ENCODE measurements around the gene SMC3.
"Not testable (repeated sequence)": the region's sequence is repeated elsewhere in the genome, so short reads cannot be mapped to it uniquely, and the experiment has no call there.

The SMC3 gene

GRCh38 chr10:110567201-110568054, at the start of gene SMC3:
TSS of gene SMC3 (plus strand) at chr10:110567695. CDS start at chr10:110567817, 122 bp downstream.
- DNase-seq: peak; percentile 99

DNA sequence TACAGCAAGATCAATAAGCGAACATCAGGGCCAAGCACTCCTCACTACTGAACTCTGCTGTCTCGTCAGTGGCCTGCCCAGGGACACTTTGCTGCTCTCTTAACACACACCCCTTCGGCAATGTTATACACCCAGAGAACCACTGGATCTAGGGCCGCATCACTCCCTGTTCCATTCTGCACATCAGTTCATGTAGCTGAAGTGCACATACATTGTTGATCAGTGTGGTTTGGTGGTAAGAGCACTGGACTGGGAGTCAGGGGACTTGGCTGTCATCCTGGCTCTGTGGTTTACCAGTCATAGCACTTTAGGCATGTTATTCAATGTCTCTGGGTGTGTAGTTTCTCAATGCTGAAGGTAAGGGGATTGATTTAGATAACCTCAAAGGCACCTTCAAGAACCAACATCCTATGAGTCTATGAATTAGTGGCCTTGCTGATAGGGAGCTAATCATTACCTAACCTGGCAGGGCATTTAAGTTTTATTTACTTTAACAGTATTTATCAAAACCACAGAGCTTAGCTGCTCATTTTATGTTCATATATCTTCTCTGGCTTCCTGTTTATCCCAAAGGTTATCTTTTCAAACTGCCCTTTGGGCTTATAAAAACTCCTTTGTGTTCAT, 45.0 kb upstream of the SMC3 start:
- DNase-seq: no peak

- no peak for DNase-seq
Observed at GRCh38 chr10:110523736-110524135, 43.8 kb upstream of the SMC3 start.

- no peak for DNase-seq
Observed at GRCh38 chr10:110524179-110524858, 43.2 kb upstream of the SMC3 start.

- no peak for DNase-seq
Observed at GRCh38 chr10:110524859-110525232, 42.6 kb upstream of the SMC3 start.

DNA sequence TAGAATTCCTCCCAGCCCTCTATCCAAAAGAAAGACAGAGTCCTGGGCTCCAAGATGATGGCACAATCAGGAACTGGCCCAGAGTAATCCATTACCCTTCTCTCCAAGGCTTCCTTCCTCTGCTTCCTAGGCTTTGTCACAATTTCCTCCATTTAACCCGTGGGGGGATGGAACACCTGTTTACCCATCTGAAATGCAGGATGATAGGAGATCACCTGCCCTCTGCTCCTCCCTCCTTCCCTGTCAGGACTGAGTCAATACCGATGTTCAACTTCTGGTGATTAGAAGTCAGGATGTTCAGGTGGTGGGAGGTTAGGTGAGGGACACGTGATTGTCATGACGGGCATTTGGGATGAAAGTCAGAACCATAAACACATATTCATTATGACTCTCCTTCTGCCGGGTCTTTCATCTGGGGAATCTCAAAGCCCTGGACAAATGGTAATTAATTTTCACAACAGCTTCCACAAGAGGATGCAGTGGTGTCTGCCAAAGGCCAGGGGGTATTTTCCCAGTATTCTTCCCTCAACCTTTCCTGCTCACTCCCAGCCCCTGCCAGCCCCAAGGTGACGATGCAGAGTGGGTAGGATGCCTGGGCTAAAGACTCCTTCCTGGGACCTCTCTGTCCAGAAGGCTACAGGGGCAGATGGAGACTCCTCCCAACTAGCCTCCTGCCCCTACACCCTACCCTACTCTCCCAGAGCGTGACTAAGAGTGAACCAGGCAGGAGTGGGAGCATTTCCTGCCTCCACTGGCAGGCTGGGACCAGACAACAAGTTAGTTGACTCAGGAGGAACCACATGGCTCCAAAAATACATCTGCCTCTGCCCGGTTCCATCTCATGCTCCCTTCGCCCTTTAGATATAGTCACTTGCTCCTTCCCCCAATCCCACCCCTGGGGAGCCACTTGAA, 41.9 kb upstream of the SMC3 start:
- no peak for DNase-seq

DNA sequence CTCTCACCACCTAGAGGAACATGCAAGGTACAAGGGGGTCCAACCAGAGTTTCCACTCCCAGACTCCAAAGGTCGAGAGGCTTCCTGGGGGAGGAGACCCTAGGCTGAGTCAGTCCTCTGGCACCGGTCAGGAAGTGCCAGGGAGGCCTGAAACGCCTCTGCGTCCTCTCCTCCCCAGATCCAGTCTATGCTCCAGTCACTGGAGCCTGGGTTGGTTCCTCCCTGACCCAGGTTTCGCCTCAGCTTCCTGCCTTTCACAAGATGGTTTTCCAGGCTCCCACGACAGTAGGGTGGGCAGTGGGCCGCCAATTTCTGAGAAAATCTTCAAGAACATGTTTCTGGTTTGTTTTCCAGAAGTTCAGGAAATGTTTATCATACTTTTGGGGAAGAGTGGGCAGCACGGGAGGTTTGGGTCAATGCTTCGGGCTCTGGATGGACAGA, 39.7 kb upstream of the SMC3 start:
- no peak for DNase-seq

- DNase-seq: no peak
Observed at GRCh38 chr10:110528224-110528996, 39.1 kb upstream of the SMC3 start.

DNA sequence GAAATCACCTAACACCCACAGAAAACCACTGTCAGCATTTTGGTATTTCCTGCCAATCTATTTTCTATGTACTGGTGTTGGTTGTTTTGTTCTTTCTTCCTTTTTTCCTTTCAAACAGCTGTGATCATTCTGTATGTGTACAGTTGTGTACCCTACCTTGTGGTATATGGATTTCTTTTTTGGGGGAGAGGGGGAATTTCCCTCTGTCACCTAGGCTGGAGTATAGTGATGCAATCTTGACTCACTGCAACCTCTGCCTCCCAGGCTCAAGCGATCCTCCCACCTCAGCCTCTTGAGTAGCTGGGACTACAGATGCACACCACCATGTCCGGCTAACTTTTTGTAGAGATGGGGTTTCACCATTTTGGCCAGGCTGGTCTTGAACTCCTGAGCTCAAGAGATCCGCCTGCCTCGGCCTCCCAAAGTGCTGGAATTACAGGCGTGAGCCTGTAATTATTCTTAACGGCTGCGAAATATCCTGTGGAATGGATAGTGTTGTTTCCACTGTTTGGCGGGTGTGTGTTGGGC, 38.4 kb upstream of the SMC3 start:
- DNase-seq: not testable (repeated sequence)

GRCh38 chr10:110529596-110530011, 37.9 kb upstream of the SMC3 start:
- no peak for DNase-seq

DNA sequence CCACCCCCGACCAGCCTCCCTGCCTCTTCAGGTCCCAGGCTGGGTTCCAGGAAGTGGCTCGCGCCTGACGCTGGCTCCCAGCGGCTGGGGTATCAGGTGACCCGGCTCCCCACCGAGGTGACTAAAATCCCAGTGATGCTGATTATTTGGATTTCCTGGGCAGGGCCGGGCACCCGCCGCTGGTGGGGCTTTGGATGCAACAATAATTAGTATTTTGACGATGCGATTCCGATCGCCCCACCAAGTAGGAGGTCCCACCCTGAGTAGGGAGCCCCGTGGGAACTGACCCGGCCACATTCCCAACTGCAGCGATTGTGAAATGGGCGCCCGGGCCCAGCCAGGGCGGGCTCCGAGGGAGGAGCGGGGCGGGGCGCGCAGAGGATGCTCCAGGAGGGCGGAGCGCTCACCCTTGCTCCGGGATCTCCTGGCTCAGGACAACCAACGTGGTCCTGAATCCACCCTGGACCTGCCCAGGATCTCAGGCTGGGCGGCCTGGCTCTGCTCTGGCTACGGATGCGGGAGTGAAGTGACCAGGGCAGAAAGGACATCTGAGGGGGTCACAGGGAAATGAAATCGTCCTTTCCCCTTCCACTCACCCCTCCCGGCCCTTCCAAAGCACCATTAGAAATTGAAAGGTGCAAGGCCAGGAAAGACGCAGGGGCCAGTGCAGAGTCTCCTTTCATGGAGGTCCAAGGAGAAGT, 37.2 kb upstream of the SMC3 start:
- peak; percentile 56 for DNase-seq

DNA sequence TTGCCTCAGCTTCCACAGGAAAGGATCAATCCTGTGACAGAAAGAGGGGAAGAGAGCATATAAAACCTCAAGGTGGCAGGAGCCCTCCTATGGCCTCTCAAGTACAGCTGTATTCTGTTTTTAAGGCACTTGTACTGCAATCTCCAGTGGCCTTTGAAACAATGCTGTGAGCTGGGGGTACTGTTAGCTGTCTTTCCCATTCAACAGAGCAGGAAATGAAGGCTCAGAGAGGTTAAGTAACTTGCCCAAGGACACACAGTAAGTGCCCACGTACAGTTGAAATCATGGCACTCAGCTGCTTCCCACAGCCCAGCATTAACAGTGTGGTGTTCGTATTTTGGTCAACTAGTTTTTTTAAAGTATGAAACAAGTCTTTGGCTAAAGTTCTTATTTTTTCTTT, 35.8 kb upstream of the SMC3 start:
- no peak for DNase-seq

DNA sequence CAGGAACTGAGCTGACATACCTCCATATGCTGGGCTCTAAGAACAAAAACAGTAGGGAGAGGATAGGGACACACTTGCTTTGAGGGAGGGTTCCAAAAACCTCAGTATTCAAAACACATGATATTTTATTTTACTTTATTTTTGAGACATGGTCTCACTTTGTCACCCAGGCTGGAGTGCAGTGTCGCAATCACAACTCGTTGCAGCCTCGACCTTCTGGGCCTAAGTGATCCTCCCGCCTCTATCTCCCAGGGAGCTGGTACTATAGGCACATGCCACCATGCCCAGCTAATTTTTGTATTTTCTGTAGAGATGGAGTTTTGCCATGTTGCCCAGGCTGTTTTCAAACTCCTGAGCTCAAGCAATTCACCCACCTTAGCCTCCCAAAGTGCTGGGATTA, 34.9 kb upstream of the SMC3 start:
- DNase-seq: not testable (repeated sequence)

DNA sequence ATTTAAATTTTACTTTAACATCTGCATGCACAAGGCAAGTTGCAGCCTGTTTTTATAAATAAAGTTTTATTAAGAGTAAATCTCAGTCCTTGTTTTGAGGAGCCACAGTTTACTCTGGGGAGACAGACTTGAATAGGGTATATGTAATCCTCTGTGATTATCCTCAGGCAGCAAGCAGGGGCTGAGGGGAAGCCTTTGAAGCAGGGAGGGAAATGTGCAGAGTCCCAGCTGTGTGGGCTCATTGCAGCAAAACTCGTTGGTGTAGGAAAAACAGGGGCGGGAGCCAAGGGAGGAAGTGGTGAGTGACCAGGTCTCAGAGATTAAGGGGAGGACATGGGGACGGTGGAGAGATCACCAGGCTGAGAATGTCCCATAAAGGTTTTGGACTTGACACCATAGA, 34.3 kb upstream of the SMC3 start:
- DNase-seq: no peak

GRCh38 chr10:110534571-110534970, 32.9 kb upstream of the SMC3 start:
- DNase-seq: no peak

DNA sequence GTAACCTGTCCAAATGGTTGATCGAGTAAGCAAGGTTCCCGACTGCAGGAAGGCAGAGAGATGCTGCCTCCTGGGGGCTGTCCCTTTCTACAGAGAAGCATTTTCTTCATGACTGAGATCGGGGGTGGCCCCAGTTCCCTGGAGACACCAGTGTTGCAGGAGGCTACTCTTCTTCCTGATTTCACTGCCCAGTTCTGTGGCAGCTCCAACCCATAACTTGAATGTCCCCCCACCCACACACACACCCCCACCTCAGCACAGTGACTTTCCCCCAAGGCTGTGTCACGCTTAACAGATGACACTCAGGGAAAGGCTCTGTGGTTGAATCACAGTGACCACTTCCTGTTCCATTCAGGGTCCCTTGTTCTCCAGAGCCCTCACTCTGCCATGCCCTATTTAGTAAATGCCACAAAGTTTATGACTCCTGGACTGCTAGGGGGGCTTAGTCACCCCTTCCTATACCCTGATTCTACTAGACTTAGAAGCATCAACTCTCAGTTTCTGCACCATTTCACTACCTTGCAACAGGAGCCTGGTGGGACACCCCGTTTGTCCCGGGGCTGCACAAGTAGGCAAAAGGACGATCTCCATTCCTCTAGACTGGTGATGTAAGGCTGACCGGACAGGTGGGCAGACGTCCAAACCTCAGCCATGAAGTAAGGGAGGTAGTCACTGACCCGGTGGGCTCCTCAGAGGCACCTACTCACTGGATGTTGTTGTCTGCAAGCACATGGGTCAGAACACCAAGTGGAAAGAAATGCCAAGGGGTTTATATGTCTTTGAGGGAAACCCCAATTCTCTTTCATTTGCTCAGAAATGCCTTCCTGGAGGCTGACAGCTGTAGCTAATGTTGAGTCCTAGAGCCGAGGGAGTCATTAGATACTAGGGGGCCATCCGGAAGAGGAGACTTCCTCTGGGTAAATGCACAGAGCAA, 31.3 kb upstream of the SMC3 start:
- no peak for DNase-seq

GRCh38 chr10:110539091-110539490, 28.4 kb upstream of the SMC3 start:
- DNase-seq: no peak

- DNase-seq: no peak
Observed at GRCh38 chr10:110540031-110540430, 27.5 kb upstream of the SMC3 start.

- DNase-seq: no peak
Observed at GRCh38 chr10:110544958-110545537, 22.4 kb upstream of the SMC3 start.

Data from eye (tissue), 1 donor.